NCI-H226 (cell line): ENCODE data around the gene CADPS2.
"Not testable (repeated sequence)": the region's sequence is repeated elsewhere in the genome, so short reads cannot be mapped to it uniquely, and the experiment has no call there.

ENCODE experiments used
- DNase-seq: peaks from one replicate; pipeline ENCODE4 v3.0.0-alpha.2; 2015

The CADPS2 gene

DNA sequence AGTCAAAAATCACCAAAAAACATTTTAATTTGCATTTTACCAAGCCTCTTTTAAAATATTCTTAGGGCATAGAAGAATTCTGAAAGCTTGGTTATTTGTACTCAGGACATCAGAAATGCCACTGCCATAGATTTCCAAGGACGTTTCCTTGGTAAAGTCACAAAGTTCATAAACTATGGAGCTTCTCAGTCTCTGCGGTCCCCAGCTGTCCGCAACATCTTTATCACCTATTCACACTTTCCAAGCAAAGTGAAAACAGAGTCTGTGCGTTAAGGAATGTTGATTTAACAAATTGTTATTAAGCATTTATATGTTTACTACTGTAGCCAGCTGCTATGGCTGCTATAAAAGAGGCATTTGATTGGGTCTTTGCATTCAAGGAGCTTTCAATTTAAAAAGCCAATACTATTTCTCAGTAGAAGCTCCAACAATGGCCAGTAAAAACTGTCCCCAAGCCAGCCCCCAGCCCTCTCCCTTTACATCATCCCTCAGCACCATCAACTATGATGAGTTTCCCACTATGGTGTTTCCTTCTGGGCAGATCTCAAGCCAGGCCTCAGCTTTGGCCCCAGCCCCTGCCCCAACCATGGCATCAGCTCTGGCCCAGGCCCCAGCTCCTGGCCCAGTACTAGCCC lies 36.8 kb downstream of the CADPS2 start:
- DNase-seq, result no peak

DNA sequence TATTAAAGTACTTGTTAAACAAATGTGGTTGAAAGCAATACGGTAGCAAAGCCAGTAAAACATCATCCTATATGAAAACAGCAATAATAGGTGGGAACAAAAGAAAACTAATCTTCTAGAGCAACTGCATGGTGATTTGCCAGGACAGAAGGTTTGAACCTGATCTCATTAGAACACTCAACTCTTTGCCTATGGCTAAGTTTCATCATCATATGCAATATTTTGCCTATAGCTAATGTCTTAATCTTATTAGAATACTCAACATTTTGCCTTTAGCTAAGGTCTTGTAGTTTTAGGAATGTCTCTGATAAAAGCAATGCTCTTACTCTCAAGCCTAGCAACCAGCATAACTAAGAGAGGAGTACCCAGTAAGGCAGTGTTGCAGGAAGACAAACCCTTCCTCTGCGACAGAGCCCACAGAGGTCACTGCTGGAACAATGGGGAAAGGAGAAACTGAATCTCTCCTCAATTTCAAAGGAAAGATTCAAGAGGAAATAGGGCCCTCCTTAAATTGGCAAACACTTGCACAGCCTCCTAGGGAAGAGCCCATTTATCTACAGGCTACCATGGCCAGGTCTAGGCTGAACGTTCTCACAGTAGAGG lies 38.3 kb downstream of the CADPS2 start:
- no peak for DNase-seq

DNA sequence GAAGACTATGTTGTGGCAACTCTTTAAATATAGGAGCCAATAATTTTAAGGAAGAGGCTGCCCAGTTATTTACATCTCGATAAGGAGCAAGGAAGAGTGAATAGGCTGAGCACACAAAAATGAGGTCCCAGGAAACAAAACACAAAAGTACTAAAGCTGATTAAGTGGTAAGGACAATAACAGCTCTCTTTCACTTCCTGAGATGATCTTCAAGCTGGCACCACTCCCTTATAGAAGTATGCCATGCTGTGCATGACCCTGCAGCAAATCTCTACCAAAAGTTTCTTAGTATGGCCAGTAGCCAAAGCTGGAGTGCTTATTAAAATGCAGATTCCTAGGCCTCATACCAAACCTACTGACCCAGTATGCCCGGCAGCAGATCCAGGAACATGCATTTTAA lies 39.7 kb downstream of the CADPS2 start:
- no peak for DNase-seq

DNA sequence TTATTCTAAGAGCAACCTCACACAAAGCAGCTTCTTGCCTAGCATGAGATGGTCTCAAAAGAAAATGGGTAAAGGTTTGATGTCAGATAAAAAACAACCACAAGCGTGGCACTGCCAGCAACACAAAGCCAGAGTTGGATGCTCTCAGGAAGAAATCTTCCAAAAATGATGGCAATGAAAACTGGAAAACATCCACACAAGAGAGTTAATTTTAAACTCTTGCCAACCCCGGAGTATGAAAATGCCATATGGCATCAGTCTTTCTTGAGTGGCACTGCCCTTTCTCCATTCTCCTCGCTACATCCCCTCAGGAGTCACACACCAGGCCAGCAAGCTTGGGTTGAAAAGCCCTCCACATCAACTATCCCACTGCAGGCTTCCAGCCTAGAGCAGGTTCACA lies 41.0 kb downstream of the CADPS2 start:
- DNase-seq, result no peak

DNA sequence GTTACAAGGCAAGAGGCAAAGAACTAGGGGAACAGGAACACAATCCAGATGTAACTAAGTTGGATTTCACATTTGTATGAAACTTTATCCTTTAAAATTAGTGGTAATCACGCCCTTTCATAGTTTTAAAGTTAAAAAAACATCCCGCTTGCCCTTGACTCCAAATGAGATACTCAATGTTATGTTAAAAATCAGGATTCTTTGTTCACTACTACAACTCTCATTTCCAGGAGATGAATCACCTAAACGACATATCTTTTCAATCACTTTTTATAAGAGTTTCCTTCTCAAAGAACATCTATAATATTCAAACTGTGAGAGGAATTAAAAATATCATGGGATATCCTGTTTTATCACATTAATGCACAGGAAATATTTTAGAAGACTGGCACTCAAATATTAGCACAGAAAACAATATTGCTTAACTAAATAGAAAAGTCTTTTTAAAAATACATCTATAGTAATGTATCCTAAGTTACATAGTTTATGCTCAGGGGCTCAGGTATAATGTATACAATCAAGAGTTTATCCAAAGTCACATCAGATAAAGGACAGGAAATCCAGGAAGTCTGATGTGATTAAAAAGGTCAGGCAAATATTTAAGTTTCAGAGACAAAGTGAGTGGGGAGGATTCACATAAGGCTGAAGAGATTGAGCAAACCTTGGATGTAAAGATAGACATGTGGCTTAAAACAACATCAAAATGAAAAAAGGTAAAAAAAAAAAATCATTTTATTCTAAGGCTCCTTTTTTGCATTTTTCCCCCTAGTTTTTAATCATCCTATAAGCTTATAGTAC lies 41.9 kb downstream of the CADPS2 start:
- no peak for DNase-seq

DNA sequence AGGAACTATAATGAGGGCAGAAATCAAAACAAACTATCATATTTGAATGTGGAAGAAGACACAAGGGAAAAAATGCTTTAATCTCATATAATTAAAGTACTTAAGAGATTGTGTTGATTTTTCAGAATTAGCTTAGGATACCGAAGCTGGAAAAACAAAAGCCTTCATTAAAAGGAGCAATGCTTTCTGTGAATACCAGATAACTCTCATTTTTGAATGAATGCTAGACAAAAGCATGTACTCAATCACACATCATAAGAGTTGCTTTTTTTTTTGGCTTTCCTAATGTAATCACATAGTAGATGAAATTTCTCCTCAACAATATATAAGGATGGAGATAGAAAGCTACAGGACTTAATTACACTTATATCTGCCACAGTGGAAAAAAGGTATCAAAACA lies 43.3 kb downstream of the CADPS2 start:
- DNase-seq, result no peak

DNA sequence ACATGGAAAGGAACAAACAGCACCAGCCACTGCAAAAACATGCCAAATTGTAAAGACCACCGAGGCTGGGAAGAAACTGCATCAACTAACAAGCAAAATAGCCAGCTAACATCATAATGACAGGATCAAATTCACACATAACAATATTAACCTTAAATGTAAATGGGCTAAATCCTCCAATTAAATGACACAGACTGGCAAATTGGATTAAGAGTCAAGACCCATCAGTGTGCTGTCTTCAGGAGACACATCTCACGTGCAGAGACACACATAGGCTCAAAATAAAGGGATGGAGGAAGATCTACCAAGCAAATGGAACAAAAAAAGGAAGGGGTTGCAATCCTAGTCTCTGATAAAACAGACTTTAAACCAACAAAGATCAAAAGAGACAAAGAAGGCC lies 50.0 kb downstream of the CADPS2 start:
- not testable (repeated sequence) for DNase-seq

DNA sequence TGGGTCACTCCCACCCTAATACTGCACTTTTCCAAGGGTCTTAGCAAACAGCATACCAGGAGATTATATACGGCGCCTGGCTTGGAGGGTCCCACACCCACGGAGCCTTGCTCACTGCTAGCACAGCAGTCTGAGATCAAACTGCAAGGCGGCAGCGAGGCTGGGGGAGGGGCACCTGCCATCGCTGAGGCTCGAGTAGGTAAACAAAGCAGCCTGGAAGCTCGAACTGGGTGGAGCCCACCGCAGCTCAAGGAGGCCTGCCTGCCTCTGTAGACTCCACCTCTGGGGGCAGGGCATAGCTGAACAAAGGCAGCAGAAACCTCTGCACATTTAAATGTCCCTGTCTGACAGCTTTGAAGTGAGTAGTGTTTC lies 51.7 kb downstream of the CADPS2 start:
- DNase-seq, result not testable (repeated sequence)

DNA sequence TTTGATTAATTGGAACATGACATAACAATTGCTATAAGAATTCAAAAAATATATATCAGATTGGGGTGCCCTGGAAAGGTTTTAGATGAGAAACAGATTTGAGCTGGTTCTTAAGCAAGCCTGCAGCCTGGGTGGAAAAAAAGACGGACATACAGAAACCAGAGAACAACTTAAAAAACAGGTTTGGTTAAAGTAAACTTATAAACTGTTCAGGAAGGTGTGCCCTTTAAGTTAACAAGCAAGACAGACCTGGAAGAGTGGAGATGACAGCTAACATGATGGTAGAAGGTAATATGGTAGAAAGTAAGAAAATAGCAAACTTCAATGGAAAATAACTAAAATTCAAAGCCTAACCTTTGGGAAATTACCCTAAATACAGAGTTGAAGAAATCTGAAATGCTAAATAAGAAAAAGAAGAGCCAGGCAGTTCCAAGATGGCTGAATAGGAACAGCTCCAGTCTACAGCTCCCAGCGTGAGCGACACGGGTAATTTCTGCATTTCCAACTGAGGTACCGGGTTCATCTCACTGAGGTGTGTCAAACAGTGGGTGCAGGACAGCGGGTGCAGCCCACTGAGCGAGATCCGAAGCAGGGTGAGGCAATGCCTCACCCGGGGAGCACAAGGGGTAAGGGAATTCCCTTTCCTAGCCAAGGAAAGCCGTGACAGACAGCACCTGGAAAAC lies 52.2 kb downstream of the CADPS2 start:
- no peak for DNase-seq

DNA sequence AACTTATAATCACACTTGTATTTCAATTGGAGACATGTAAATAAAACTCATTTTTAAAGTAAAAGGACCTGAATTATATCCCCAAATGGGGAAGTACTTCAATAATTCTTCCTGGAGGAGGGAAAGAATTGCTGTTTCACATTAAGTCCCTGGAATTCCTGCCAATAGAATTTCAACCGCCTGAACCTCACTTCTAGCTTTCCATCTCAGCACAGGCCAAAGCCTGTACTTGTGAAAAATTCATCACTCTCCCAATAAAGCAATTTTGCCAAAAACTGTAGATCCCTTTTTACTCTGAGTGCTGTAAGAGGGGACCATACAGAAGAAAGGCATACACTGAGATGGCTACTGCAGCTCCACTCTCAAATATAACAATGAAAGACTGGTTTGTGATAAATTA lies 54.8 kb downstream of the CADPS2 start:
- no peak for DNase-seq

DNA sequence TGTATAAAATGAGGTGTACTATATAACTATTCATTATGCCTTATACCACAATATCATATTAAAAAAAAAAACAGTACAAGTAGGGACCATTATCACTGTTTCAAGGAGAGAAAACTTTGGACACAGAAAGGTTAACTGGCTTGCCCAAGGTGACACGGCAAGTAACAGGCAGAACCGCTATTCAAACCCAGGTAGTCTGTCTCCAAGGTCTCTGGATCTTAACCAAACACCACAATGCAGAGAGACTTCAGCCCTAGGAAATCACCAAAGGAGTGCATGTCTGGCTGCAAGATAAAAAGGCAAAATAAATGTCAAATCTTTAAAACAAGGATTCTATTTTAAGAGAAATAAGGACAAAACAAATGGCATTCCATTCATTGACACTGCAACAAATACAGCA lies 56.3 kb downstream of the CADPS2 start:
- no peak for DNase-seq

DNA sequence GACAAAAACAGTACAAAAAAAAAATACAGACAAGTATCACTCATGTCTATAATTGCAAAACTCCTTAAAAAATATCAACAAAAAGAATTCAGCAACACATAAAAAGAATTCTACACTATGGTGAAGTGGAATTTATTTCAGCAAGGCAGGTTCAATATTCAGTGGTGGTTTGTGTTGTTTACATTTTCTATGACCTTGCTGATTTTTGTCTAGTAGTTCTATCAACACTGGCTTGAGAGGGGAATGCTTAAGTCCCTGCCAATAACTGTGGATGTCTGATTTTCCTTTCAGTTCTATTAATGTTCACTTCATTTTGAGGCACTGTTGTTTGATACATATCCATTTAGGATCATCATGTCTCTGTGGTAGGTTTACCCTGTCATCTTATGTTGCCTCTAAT lies 58.5 kb downstream of the CADPS2 start:
- no peak for DNase-seq

DNA sequence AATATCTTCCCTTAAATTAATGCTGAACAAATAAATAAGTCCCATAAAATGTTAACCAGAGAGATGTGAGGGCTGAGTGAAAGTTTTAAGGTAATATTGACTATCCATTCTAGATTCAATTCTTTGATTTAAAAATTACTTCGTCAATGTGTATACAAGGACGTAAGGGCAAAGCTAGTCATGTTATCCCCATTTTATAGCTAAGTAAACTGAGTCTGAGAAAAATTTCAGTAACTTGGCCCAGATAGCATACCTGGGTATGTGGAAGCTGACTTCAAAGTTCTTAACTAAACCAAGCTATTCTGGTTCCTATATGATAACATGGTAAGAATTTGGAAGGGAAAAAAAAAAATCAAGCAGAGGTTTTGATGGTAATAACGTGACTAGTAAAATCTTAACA lies 72.4 kb downstream of the CADPS2 start:
- DNase-seq, result no peak

DNA sequence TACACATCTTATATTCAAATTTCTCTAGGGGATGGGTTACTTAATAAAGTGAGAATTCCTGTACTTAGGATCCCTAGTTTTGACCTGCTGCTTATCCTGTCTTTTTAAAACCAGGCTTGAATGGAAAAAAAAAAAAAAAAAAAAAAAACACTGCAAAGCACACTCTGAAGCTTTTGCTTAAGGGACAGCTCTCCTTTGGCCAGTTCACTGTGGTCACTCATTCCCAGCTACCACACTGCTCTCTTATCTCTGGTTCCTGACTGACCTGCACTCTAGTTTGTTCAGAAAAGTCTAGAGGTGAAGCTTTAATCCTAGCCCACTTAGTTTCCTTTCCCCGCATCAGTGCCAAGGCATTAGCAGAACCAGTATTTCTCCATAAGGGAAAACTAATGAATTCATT lies 82.4 kb downstream of the CADPS2 start:
- DNase-seq, result no peak

DNA sequence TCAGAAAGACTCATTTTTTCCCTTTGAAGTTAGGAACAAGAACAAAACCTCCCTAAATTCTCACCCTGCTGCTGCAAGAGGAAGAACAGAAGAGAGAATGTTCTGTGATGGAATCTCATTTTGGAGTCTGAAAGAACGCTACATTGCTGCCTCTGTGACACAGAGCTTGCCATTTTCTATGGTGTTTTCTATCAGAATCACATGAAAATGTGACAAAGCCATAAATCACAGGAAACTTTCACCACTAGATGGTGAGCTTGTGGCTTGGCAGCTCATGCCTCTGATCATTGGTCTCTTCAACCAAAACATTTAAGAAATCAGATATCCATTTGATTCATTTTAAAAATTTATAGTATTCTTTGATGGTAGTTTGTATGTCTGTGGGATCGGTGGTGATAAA lies 82.9 kb downstream of the CADPS2 start:
- DNase-seq, result no peak

DNA sequence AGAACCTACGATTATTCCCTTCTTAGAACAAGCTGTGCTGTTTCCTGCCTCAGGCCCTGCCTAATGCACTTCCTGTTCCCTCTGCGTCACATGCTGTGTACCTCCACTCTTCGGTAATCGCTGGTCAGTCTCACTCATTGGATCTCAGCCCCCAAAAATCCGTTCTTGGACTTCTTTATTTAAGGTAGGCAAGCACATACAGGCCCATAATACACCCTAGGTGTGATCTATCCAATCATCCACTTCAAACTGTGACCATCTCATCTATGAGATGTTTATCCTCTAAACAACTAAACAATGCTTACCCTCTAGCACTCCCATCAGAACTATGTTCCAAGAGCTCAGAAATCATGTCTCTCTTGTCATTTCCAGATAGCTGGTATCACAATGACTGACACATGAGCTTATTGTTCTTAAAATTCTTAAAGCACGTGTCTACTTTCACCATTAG lies 83.9 kb downstream of the CADPS2 start:
- DNase-seq, result no peak

DNA sequence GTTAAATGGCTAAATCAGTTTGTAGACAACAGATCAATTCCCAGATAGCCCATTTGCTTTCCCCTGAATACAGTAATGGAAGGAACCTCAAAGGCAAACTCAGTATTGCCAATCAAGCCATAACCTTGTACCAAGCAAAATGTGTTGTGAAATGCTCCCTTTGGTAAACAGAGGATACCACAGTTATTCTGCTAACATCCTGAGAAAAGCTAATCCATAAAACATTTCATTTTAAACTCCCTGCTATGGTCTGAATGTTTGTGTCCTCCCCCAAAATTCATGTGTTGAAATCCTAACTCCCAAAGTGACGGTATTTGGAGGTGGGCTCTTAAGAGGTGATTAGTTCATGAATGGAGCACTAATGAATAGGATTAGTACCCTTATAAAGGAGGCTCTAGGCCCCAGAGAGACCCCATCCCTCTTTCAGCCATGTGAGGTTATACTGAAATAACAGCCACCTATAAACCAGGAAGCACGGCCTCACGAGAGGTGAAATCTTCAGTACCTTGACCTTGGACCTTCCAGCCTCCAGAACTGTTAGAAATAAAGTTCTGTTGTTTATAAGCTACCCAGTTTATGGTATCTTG lies 94.2 kb downstream of the CADPS2 start:
- no peak for DNase-seq

DNA sequence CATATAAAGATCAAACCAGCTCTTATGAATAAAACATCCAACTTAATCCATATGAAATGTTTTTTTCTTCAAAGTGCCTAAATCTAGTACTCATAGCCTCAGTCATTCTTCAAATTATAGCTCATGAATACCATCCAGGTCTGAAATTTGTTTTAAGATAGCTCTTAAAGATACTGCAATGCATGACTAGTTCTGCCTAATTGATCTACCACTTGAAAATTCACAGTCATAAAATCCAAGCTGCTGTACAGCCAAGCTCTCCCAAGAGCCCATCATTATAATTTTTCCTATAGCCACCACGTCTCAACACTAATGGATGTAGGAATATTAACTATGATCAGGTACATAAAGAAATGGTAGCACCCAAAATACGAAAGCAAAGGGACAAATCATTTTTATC lies 95.7 kb downstream of the CADPS2 start:
- DNase-seq, result no peak

DNA sequence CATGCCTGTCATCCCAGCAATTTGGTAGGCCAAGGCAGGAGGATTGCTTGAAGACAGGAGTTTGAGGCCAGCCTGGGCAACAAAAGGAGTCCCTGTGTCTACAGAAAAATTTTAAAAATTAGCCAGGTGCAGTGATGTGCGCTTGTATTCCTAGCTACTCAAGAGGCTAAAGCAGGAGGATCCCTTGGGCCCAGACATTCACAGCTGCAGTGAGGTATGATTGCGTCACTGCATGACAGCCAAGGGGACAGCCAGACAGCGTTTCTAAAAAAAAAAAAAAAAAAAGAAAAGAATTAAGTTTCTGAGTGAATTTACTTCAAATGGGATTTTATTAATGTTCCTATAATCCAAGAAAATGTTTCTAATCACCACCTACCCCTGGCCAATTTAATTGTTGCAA lies 96.1 kb downstream of the CADPS2 start:
- DNase-seq, result no peak

DNA sequence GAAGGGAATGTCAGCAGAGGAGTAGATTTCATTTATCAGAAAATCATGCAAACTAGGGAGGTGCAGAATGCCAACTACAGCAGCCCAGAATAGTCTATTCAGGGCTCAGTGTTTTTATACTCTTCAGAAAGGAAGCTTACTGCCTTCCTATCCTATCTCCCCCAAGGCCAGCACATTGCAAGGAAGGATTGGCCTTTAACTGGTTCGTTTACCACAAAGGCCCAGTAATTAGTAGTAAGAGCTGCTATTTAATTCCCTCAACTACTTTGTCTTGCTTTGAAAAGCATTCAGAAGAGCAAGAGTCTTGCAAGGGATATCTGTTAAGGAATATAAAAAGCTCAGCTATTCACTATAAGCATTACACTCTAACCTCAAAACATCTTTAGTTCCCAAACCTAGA lies 97.1 kb downstream of the CADPS2 start:
- no peak for DNase-seq

DNA sequence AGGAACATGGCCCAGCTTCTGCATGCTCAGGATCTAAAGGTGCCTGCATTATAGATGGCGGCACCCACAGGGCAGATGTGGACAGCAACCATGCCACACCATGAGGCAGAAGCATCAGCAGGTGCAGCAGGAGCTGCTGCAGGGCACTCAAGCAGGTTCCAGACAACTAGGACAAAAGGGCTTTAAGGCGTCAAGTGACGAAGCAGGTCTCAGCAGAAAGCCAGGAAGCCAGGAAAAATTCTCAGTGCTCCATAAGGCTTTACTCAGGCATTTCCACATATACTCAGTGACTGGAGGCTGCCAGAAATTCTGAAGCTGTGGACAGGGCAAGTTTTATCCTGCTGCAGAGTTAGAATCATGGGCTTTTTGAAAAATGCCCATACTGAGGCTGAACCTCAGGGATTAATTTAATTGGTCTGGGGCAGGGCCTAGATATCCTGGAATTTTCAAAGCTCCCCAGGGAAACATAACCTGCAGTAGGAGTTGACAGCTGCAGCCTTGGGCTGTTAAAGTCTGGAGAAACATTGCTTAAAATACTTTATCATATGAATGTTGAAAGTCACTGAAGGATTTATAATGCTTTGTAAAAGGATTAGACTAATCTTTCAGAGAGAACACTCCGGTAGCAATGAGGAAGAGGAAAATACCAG lies 115.4 kb downstream of the CADPS2 start:
- DNase-seq, result no peak

DNA sequence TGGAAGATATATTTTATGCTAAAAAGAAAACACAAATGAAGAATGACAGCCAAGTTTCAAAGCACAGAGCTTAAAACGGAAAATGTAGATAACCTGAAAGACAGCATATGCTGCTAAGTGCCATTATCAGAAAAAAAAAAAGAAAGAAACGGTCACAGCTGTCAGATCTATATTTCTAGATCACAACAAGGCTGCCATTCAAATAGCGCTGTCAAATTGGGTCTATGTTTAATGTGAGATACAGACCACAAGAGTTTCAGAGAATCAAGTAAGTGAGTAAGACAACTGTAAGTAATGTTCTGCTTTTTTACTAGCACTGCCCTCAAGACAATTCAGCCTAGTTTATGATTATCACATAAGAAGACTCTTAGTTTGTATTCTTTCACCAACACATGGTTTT lies 117.4 kb downstream of the CADPS2 start:
- DNase-seq, result no peak

DNA sequence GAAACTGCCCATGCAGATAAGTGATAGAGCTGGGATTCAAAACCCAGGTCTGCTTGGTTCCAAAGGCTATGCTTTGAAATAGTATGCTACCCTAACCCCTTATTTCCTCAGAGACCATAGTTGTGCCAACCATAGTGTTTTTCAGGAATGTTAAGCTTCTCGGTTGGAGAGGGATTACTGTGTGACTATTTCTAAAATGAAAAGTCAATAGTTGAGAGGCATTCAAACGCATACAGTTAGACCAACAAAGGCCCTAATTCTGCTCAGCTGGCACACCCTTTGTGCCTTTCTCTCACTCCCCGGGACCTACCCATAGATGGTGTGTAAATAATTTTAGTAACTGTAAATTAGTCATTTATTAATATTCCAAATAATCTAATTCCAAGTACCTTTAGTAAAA lies 118.9 kb downstream of the CADPS2 start:
- DNase-seq, result no peak
